ENCODE measurements around the gene CFTR.

CFTR gene

GRCh38 chr7:117596134-117596533 is 116.3 kb downstream of the CFTR start:
- ATAC-seq (ENCODE audit: low read depth) (no peak), DNase-seq (ENCODE audit: low spot score) (no peak)
- TF ChIP-seq CTCF (IDR thresholded peaks at IDR 0.05; ENCODE audit: poor library complexity, severe bottlenecking) = no peak
- no peak overlapping the region for H3K27ac ChIP-seq (ENCODE audit: poor library complexity, severe bottlenecking)
- no peak overlapping the region for H3K4me3 ChIP-seq (ENCODE audit: severe bottlenecking)
- H3K27me3 ChIP-seq (ENCODE audit: insufficient read depth, poor library complexity, severe bottlenecking) = no peaks in the 10 kb centered on the region
- no peaks in the 10 kb centered on the region for H3K4me1 ChIP-seq (ENCODE audit: insufficient read depth, poor library complexity, severe bottlenecking)
- no peaks in the 10 kb centered on the region for H3K36me3 ChIP-seq (ENCODE audit: low read depth)
- no peaks in the 10 kb centered on the region for H3K9me3 ChIP-seq (ENCODE audit: severe bottlenecking)

GRCh38 chr7:117597755-117598154 is 117.9 kb downstream of the CFTR start:
- Histone ChIP-seq H3K27me3 (ENCODE audit: insufficient read depth, poor library complexity, severe bottlenecking) (no peaks in the 10 kb centered on the region), H3K27ac (ENCODE audit: poor library complexity, severe bottlenecking) (no peak overlapping the region), H3K9me3 (ENCODE audit: severe bottlenecking) (no peaks in the 10 kb centered on the region), H3K4me3 (ENCODE audit: severe bottlenecking) (no peak overlapping the region), H3K4me1 (ENCODE audit: insufficient read depth, poor library complexity, severe bottlenecking) (no peaks in the 10 kb centered on the region), H3K36me3 (ENCODE audit: low read depth) (no peaks in the 10 kb centered on the region)
- no peak for DNase-seq (ENCODE audit: low spot score)
- no peak for ATAC-seq (ENCODE audit: low read depth)
- TF ChIP-seq CTCF (IDR thresholded peaks at IDR 0.05; ENCODE audit: poor library complexity, severe bottlenecking) = no peak

GRCh38 chr7:117600911-117601310 is 121.1 kb downstream of the CFTR start:
- no peak overlapping the region for H3K27ac ChIP-seq (ENCODE audit: poor library complexity, severe bottlenecking)

GRCh38 chr7:117603627-117604026 is 123.8 kb downstream of the CFTR start:
- no peaks in the 10 kb centered on the region for H3K36me3 ChIP-seq (ENCODE audit: low read depth)
- H3K4me1 ChIP-seq (ENCODE audit: insufficient read depth, poor library complexity, severe bottlenecking) = no peaks in the 10 kb centered on the region
- no peaks in the 10 kb centered on the region for H3K9me3 ChIP-seq (ENCODE audit: severe bottlenecking)
- H3K27ac ChIP-seq (ENCODE audit: poor library complexity, severe bottlenecking) = no peak overlapping the region
- H3K27me3 ChIP-seq (ENCODE audit: insufficient read depth, poor library complexity, severe bottlenecking) = no peaks in the 10 kb centered on the region
- no peak for TF ChIP-seq CTCF (IDR thresholded peaks at IDR 0.05; ENCODE audit: poor library complexity, severe bottlenecking)
- ATAC-seq (ENCODE audit: low read depth) (no peak), DNase-seq (ENCODE audit: low spot score) (no peak)
- no peak overlapping the region for H3K4me3 ChIP-seq (ENCODE audit: severe bottlenecking)

More at GRCh38 chr7:117600911-117601310, 121.1 kb downstream of the CFTR start:
- DNase-seq (ENCODE audit: low spot score) (no peak), ATAC-seq (ENCODE audit: low read depth) (no peak)
- Histone ChIP-seq H3K4me3 (ENCODE audit: severe bottlenecking) (no peak overlapping the region), H3K9me3 (ENCODE audit: severe bottlenecking) (no peaks in the 10 kb centered on the region), H3K36me3 (ENCODE audit: low read depth) (no peaks in the 10 kb centered on the region), H3K27me3 (ENCODE audit: insufficient read depth, poor library complexity, severe bottlenecking) (no peaks in the 10 kb centered on the region), H3K4me1 (ENCODE audit: insufficient read depth, poor library complexity, severe bottlenecking) (no peaks in the 10 kb centered on the region)
- TF ChIP-seq CTCF (IDR thresholded peaks at IDR 0.05; ENCODE audit: poor library complexity, severe bottlenecking) = no peak

- Histone ChIP-seq H3K36me3 (ENCODE audit: low read depth) (no peaks in the 10 kb centered on the region), H3K4me3 (ENCODE audit: severe bottlenecking) (no peak overlapping the region), H3K27me3 (ENCODE audit: insufficient read depth, poor library complexity, severe bottlenecking) (no peaks in the 10 kb centered on the region), H3K9me3 (ENCODE audit: severe bottlenecking) (no peaks in the 10 kb centered on the region), H3K4me1 (ENCODE audit: insufficient read depth, poor library complexity, severe bottlenecking) (no peaks in the 10 kb centered on the region), H3K27ac (ENCODE audit: poor library complexity, severe bottlenecking) (no peak overlapping the region)
- no peak for TF ChIP-seq CTCF (IDR thresholded peaks at IDR 0.05; ENCODE audit: poor library complexity, severe bottlenecking)
- no peak for DNase-seq (ENCODE audit: low spot score)
- no peak for ATAC-seq (ENCODE audit: low read depth)
Observed at GRCh38 chr7:117605712-117606111, 125.9 kb downstream of the CFTR start.

Measured in RWPE2 (cell line).